NCI-H1048 (cell line): ENCODE results near the gene DHRSX.
"Not testable (repeated sequence)": the region's sequence is repeated elsewhere in the genome, so short reads cannot be mapped to it uniquely, and the experiment has no call there.

Experiments
- DNase-seq: peaks from one replicate; lab custom pipeline; 2025; lab: John Stamatoyannopoulos, UW

Gene DHRSX

DNA sequence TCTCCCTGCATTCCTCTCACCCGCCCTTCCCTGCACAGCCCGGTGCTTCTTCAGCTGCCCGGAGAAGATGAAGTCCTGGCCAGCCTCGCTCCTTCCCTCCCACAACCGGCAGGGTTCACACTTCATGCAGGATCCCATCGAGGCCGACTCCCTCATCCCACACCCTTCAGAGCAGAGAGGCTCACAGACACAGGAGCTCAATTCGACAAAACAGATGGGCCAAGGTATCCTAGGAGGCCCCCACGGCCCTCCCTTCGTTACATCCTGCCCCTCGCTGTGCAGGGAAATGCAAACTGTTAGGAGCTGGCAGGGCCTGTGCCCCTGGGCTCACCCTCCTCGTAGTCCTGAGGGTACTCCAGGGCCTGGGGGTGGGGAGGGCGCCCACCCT is 238.1 kb downstream of the DHRSX start:
- no peak for DNase-seq

- no peak for DNase-seq
These were observed 238.7 kb downstream of the DHRSX start for GRCh38 chrX:2261831-2262667.

DNA sequence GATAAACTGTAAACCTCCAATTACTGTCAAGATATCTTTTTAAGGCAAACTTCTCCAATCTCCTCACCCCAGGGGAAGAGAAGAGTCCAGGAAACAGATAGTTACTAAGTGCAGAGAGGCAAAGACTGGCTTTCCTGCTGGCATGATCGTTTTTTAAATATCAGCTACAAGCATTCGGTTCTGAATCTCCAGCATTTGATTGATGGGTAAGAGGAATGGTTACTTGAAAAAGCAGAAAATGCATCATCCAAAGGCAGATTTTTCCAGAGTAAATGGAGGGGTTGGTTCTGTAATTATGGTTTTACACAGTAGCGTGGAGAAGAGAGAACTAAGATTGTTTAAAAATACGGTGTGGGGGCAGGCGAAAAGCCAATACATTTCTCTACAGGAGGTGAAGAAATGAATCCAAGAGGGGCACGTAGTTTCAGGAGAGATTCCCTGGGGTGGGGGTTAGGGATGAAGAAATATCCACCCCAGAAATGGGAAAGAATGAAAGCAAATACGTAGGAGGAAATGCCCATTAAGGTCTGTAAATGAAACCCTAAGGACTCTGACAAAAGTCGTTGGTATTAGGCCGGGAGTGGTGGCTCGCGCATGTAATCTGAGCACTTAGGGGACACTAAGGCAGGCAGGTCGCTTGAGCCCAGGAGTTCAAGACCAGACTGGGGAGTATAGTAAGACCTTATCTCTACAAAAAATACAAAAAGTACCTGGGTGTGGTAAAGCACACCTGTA is 248.3 kb downstream of the DHRSX start:
- DNase-seq = no peak

DNA sequence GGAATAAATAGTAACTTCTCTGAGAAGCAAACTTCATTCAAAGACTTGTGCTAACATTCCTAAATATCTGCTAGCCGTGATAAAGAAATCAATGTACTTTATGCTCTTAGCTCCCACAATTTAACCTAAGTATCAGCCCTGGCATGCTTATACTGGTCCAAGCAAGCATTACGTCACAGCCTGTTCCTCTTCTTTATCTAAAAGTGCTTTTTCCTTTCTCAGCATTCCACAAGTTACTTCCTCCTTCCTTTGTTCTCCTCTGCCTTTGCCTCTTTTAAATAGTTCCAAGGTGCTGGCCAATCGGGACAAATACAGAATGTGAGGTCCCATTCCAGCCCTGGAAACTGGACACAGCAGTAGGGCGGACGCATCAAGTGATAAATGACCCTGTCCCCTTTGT is 249.6 kb downstream of the DHRSX start:
- no peak for DNase-seq

DNA sequence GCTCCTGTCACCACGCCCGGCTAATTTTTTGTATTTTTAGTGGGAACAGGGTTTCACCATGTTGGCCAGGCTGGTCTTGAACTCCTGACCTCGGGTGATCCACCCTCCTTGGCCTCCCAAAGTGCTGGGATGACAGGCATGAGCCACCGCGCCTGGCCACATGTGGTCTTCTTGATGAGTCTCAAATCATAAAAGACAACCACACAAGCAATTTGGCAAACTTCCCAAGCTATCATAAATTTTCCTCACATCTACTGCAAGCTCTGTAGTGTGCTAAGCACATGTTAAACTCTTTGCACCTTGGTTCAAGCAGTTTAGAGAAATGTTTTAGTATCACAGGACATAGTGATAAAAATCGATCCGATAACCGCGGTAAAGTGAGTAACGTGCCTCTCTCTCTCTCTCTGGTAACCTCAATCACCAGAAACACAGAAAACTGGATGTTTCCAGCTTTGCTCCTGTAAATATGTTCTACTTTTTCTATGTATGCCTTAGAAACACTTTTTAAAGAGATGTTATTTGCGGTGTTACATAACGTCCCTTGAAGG is 256.8 kb downstream of the DHRSX start:
- no peak for DNase-seq

GRCh38 chrX:2242980-2243379 is 257.8 kb downstream of the DHRSX start:
- no peak for DNase-seq

DNA sequence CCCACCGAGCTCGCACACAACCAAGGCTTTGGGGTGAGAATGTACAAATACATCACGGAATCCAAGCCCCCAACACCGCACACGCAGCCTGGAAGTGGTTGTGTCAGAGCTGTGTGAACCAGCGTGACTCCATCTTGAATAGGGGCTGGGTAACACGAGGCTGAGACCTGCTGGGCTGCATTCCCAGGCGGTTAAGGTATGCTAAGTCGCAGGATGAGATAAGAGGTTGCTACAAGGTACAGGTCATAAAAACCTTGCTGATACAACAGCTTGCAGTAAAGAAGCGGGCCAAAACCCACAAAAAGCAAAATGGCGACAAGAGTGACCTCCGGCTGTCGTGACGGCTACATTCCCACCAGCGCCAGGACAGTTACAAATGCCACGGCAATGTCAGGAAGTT is 258.4 kb downstream of the DHRSX start:
- no peak for DNase-seq

DNA sequence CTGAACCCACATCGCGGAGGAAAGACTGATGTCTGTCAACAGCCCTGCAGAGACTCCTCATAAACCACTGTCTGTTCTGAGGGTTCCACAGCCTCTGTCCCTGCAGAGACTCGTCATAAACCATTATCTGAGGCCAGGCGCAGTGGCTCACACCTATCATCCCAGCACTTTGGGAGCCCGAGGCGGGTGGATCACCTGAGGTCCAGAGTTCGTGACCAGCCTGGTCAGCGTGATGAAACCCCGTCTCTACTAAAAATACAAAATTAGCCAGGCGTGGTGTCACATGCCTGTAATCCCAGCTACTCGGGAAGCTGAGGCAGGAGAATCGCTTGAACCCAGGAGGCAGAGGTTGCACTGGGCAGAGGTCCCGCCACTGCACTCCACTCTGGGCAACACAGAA is 259.3 kb downstream of the DHRSX start:
- DNase-seq = not testable (repeated sequence)

- DNase-seq = not testable (repeated sequence)
These were observed 260.0 kb downstream of the DHRSX start for GRCh38 chrX:2240761-2241160.

DNA sequence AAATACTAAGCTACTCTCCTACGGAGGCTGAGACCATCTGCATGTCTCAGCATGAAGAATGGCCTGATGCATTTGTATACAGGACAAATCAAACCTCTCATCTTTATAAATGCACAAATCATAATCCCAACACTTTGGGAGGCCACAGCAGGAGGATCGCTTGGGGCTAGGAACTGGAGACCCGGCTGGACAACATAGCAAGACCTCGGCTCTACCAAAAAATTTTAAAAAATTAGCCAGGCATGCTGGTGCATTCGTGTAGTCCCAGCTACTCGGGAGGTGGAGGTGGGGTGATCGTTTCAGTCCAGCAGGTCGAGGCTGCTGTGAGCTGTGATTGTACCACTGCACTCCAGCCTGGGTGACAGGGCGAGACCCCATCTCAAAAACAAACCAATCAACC is 262.8 kb downstream of the DHRSX start:
- no peak for DNase-seq

GRCh38 chrX:2231570-2232192 is 269.1 kb downstream of the DHRSX start:
- no peak for DNase-seq

DNA sequence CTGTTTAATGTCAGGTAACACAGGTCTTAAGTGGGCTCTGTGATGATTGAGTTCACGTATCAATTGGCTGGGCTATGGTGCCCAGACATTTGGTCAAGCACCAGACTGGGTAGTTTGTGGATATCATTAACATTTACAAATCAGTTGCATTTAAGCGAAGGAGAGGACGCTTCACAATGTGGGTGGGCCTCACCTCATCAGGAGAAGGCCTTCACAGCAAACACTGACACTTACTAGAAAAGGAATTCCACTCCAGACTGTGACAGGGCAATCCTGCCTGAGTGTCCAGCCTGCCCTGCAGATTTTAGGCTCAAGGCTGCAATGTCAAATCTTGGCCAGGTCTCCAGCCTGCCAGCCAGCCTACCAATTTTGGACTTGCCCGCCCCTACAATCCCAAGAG is 270.3 kb downstream of the DHRSX start:
- no peak for DNase-seq

DNA sequence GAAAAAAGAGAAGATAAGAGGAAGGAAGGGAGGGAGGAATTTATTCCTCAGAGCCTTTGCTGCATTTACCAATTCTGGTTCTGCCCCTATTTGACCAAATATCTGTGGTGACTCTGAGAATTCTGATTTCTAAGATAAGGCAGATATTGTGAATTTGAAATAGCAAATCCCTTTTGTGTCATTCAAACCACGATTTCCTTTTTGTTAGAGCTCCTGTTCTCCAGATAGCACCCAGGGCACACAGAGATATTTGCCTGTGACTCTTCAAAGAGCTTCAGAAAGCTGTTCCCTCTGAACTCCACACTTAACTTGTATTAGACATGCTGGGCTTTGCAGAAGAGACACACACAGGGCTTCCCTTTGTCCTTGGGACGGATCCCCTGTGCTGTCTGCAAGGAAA is 272.2 kb downstream of the DHRSX start:
- DNase-seq = no peak

DNA sequence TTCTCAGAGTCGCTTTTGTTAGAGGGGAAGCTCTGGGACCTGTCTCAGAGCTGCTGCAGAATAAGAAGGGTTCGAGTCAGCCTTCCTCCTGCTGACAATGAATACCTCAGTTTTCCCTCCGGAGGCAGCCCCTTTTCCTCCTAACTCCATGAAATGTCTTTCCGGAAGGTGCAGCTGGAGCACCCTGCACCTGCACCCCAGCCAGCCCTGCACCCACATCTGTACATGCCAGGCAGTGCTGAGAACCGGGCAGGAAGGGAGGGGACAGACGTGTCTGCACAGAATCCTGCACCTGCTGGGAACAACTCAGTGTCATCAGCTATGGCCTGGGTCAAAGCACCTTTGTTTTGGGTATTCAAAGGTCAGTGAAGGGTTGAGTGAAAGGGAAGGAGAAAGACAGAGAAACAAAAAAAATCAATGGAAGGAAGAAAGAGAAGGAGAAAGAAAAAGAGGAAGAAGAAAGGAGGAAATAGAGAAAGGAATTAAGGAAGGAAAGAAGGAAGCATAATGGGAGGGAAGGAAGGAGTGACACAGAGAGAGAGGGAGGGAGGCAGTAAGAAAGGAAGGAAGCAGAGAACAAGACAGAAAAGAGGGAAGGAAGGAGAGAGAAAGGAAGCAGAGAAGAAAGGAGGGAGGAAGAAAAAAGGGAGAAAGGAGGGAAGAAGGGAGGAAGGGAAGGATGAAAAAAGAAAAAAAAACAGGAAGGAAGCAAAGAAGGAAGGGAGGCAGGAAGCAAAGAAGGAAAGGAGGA is 273.7 kb downstream of the DHRSX start:
- DNase-seq = no peak

- DNase-seq = no peak
These were observed 274.6 kb downstream of the DHRSX start for GRCh38 chrX:2226182-2226581.

- no peak for DNase-seq
These were observed 276.1 kb downstream of the DHRSX start for GRCh38 chrX:2224597-2225235.

GRCh38 chrX:2224161-2224560 is 276.6 kb downstream of the DHRSX start:
- DNase-seq = no peak

- DNase-seq = no peak
These were observed 279.8 kb downstream of the DHRSX start for GRCh38 chrX:2220829-2221567.

GRCh38 chrX:2220296-2220695 is 280.5 kb downstream of the DHRSX start:
- no peak for DNase-seq

DNA sequence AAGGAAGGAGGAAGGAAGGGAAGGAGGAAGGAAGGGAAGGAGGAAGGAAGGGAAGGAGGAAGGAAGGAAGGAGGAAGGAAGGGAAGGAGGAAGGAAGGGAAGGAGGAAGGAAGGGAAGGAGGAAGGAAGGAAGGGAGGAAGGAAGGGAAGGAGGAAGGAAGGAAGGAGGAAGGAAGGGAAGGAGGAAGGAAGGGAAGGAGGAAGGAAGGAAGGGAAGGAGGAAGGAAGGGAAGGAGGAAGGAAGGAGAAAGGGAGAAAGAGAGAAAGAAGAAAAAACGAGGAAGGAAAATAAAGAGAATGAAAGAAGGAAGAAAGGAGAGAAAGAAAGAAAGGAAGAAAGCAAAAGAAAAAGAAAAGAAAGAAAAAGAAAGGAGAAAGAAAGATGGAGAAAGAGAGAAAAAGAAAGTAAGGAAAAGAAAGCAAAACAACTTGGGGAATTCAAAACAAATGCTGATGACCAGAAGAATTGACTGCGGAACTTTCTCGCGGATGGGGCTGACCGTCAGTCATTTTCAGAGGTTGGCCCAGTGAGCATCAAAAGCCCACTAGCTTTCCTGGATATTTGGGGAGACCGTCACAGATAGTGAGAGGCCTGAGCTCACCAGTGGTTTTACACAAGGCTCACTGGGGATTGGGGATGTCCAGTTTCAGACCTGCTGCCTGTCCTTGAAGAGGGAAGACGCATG is 286.5 kb downstream of the DHRSX start:
- not testable (repeated sequence) for DNase-seq
